ENCODE results near the gene NAA16.

DNA sequence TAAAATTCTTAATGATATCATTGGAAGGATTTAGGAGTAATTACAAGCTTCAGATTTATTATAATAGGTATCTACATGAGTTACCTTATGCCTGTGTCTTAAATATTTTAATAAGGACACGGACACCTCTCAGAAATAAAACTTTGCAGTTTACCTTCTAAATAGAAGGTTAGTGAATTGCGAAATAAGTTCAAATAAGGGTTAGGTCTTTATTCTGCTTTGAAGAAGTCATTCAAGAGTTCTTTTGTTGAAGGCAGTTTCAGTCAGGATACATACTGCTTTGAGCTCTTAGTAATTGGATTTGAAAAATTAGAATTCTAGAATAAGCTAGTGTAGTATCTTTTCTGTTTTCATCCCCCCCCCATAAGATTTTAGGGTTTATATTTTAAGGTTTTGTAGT, 53.0 kb downstream of the NAA16 start:
- TF ChIP-seq, protein P1, sequence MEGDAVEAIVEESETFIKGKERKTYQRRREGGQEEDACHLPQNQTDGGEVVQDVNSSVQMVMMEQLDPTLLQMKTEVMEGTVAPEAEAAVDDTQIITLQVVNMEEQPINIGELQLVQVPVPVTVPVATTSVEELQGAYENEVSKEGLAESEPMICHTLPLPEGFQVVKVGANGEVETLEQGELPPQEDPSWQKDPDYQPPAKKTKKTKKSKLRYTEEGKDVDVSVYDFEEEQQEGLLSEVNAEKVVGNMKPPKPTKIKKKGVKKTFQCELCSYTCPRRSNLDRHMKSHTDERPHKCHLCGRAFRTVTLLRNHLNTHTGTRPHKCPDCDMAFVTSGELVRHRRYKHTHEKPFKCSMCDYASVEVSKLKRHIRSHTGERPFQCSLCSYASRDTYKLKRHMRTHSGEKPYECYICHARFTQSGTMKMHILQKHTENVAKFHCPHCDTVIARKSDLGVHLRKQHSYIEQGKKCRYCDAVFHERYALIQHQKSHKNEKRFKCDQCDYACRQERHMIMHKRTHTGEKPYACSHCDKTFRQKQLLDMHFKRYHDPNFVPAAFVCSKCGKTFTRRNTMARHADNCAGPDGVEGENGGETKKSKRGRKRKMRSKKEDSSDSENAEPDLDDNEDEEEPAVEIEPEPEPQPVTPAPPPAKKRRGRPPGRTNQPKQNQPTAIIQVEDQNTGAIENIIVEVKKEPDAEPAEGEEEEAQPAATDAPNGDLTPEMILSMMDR (IDR thresholded peaks at IDR 0.05) = no peak
- no peak for TF ChIP-seq POLR2A (IDR thresholded peaks at IDR 0.05)

Data from body of pancreas (tissue), 4 donors.